ENCODE measurements around the gene PPP1R13B.

The PPP1R13B gene

DNA sequence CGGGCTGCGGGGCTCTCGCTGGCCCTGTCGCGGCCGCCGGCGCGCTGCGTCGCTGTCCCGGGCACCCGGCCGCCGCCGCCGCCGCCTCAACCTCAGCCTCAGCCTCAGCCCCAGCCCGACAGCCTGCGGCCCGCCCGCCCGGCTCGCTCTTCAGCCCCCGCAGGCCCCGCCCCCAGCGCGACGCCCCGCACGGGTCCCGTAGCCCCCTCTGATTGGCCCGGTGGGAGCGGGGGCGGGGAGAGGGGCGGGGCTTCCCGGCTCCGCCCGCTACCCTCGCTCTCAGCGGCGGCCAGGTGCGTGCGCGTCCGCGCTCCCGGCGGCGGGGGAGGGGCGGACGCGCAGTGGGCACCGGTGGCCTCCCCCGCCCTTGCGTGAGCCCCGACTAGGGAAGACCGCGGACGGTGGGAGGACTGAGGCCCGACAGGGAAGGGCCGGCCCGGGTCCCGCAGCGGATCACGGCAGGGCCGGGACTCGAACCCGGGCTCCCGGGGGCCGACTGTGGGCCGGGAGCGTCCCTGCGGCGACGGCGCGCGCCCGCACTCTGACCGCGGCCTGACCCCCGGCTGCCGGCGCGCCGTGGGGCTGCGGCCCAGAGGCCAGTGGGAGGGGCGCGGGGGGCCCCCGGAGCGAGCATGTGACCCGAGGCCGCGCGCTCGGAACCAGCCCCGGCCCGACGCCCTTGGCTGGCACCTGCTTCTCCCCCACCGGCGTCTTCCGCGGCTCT lies at the start of gene PPP1R13B:
Gene PPP1R13B (minus strand): TSS at position 125 of the 724 bp plus-strand sequence. CDS start 268 bp downstream, outside the sequence.
- H3K4me3 ChIP-seq (ENCODE audit: low read length in 2 of 2): peak within 1 kb of the TSS; percentile 86 to 93
- H3K27me3 ChIP-seq (ENCODE audit: control insufficient read depth in 2 of 2, insufficient read depth in 2 of 2, low read length in 2 of 2): no peaks in the 10 kb centered on the region
- H3K27ac ChIP-seq (ENCODE audit: low read depth in 2 of 2, low read length in 2 of 2): peak within 1 kb of the TSS; percentile 75 to 78
- H3K36me3 ChIP-seq (ENCODE audit: control insufficient read depth in 2 of 2, insufficient read depth in 2 of 2, low read length in 2 of 2): no peaks in the 10 kb centered on the region
- no peaks in the 10 kb centered on the region for H3K9me3 ChIP-seq (ENCODE audit: control insufficient read depth in 2 of 2, low read length in 2 of 2)
- H3K4me1 ChIP-seq (ENCODE audit: control insufficient read depth in 2 of 2, insufficient read depth in 2 of 2, low read length in 2 of 2): peaks cover 5 to 22% of the 10 kb centered on the region in 2 donors
- peak within 1 kb of the TSS; percentile 77 to 80 for H3K9ac ChIP-seq (ENCODE audit: low read depth in 1 of 2, low read length in 2 of 2)

- Histone ChIP-seq H3K36me3 (ENCODE audit: control insufficient read depth in 2 of 2, insufficient read depth in 2 of 2, low read length in 2 of 2) (no peaks in the 10 kb centered on the region), H3K9ac (ENCODE audit: low read depth in 1 of 2, low read length in 2 of 2) (peak overlapping the region; percentile 43 to 55), H3K9me3 (ENCODE audit: control insufficient read depth in 2 of 2, low read length in 2 of 2) (no peaks in the 10 kb centered on the region), H3K27me3 (ENCODE audit: control insufficient read depth in 2 of 2, insufficient read depth in 2 of 2, low read length in 2 of 2) (no peaks in the 10 kb centered on the region), H3K4me3 (ENCODE audit: low read length in 2 of 2) (peak overlapping the region; percentile 32 to 46), H3K27ac (ENCODE audit: low read depth in 2 of 2, low read length in 2 of 2) (peak overlapping the region; percentile 84 to 93), H3K4me1 (ENCODE audit: control insufficient read depth in 2 of 2, insufficient read depth in 2 of 2, low read length in 2 of 2) (peaks cover 38 to 56% of the 10 kb centered on the region in 2 donors)
These were observed 49.2 kb upstream of the PPP1R13B start for GRCh38 chr14:103896578-103896977.

DNA sequence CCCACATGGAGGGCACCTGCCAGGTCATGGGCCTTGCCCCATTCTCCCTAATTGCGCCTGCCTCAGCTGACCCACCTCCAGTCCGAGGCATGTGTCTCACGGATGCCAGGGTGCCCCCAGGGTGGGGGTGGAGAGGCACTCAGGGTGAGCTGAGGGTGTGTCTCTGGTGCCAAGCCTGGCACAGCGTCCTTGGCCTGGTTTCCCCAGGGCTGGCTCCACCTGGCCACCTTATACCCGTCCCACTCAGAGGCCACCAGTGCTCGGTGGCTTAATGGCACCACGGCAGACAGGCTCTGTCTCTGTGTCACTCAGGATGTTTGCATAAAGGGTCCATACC lies 47.3 kb upstream of the PPP1R13B start:
- Histone ChIP-seq H3K9ac (ENCODE audit: low read depth in 1 of 2, low read length in 2 of 2) (peak overlapping the region in 1 of 2 donors; percentile 33), H3K27ac (ENCODE audit: low read depth in 2 of 2, low read length in 2 of 2) (peak overlapping the region; percentile 68 to 77), H3K27me3 (ENCODE audit: control insufficient read depth in 2 of 2, insufficient read depth in 2 of 2, low read length in 2 of 2) (no peaks in the 10 kb centered on the region), H3K4me3 (ENCODE audit: low read length in 2 of 2) (no peak overlapping the region), H3K36me3 (ENCODE audit: control insufficient read depth in 2 of 2, insufficient read depth in 2 of 2, low read length in 2 of 2) (no peaks in the 10 kb centered on the region), H3K4me1 (ENCODE audit: control insufficient read depth in 2 of 2, insufficient read depth in 2 of 2, low read length in 2 of 2) (peaks cover 49 to 73% of the 10 kb centered on the region in 2 donors), H3K9me3 (ENCODE audit: control insufficient read depth in 2 of 2, low read length in 2 of 2) (no peaks in the 10 kb centered on the region)

GRCh38 chr14:103894034-103894722 lies 46.8 kb upstream of the PPP1R13B start:
- no peaks in the 10 kb centered on the region for H3K27me3 ChIP-seq (ENCODE audit: control insufficient read depth in 2 of 2, insufficient read depth in 2 of 2, low read length in 2 of 2)
- no peaks in the 10 kb centered on the region for H3K9me3 ChIP-seq (ENCODE audit: control insufficient read depth in 2 of 2, low read length in 2 of 2)
- H3K27ac ChIP-seq (ENCODE audit: low read depth in 2 of 2, low read length in 2 of 2): peak overlapping the region; percentile 68 to 77
- no peaks in the 10 kb centered on the region for H3K36me3 ChIP-seq (ENCODE audit: control insufficient read depth in 2 of 2, insufficient read depth in 2 of 2, low read length in 2 of 2)
- H3K4me3 ChIP-seq (ENCODE audit: low read length in 2 of 2): no peak overlapping the region
- peak overlapping the region in 1 of 2 donors; percentile 33 for H3K9ac ChIP-seq (ENCODE audit: low read depth in 1 of 2, low read length in 2 of 2)
- H3K4me1 ChIP-seq (ENCODE audit: control insufficient read depth in 2 of 2, insufficient read depth in 2 of 2, low read length in 2 of 2): peaks cover 55 to 74% of the 10 kb centered on the region in 2 donors

DNA sequence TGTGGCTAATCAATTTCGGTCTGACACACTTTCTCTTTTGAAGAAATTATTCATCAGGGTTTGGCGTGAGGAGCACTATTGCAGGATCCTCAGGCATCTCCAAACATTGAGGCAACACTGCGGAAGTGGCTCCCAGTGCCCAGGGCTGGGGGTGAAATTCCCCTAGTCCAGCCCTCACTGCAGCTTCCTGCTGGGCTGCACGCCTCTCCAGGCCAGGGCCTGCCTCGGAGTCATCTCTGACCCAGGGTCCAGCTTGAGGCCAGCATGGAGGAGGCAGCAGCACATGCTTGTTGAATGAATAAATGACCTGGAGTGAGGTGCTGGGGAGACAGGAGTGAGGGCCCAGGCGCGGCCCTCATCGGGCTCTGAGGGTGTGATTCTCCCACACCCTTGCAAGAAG lies 44.9 kb upstream of the PPP1R13B start:
- Histone ChIP-seq H3K4me1 (ENCODE audit: control insufficient read depth in 2 of 2, insufficient read depth in 2 of 2, low read length in 2 of 2) (peaks cover 55 to 73% of the 10 kb centered on the region in 2 donors), H3K9ac (ENCODE audit: low read depth in 1 of 2, low read length in 2 of 2) (no peak overlapping the region), H3K9me3 (ENCODE audit: control insufficient read depth in 2 of 2, low read length in 2 of 2) (no peaks in the 10 kb centered on the region), H3K4me3 (ENCODE audit: low read length in 2 of 2) (no peak overlapping the region), H3K27ac (ENCODE audit: low read depth in 2 of 2, low read length in 2 of 2) (no peak overlapping the region), H3K36me3 (ENCODE audit: control insufficient read depth in 2 of 2, insufficient read depth in 2 of 2, low read length in 2 of 2) (no peaks in the 10 kb centered on the region), H3K27me3 (ENCODE audit: control insufficient read depth in 2 of 2, insufficient read depth in 2 of 2, low read length in 2 of 2) (no peaks in the 10 kb centered on the region)

GRCh38 chr14:103891667-103892215 lies 44.4 kb upstream of the PPP1R13B start:
- H3K4me1 ChIP-seq (ENCODE audit: control insufficient read depth in 2 of 2, insufficient read depth in 2 of 2, low read length in 2 of 2): peaks cover 52 to 71% of the 10 kb centered on the region in 2 donors
- peak overlapping the region in 1 of 2 donors; percentile 26 for H3K9ac ChIP-seq (ENCODE audit: low read depth in 1 of 2, low read length in 2 of 2)
- H3K27me3 ChIP-seq (ENCODE audit: control insufficient read depth in 2 of 2, insufficient read depth in 2 of 2, low read length in 2 of 2): no peaks in the 10 kb centered on the region
- no peaks in the 10 kb centered on the region for H3K36me3 ChIP-seq (ENCODE audit: control insufficient read depth in 2 of 2, insufficient read depth in 2 of 2, low read length in 2 of 2)
- H3K9me3 ChIP-seq (ENCODE audit: control insufficient read depth in 2 of 2, low read length in 2 of 2): no peaks in the 10 kb centered on the region
- no peak overlapping the region for H3K27ac ChIP-seq (ENCODE audit: low read depth in 2 of 2, low read length in 2 of 2)
- no peak overlapping the region for H3K4me3 ChIP-seq (ENCODE audit: low read length in 2 of 2)

- H3K4me3 ChIP-seq (ENCODE audit: low read length in 2 of 2): no peak overlapping the region
These were observed 43.7 kb upstream of the PPP1R13B start for GRCh38 chr14:103890821-103891666.

DNA sequence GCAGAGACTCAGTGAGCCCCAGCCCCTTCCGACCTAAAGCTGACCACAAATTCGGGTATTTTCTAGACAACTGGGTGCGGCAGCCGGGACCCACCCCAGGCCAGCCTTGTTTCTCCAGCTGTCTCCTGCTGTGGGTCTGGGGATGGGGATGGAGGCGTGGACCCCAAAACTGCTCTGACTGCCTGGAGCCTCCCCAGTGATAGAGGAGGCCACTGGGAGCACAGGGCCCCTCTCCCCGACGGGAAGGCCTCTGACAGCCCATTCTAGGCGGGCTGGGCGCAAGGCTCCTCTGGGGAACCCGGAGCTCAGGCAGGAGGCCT lies 42.6 kb upstream of the PPP1R13B start:
- peak overlapping the region in 1 of 2 donors; percentile 65 for H3K9ac ChIP-seq (ENCODE audit: low read depth in 1 of 2, low read length in 2 of 2)
- peak overlapping the region; percentile 90 to 99 for H3K27ac ChIP-seq (ENCODE audit: low read depth in 2 of 2, low read length in 2 of 2)
- no peaks in the 10 kb centered on the region for H3K9me3 ChIP-seq (ENCODE audit: control insufficient read depth in 2 of 2, low read length in 2 of 2)
- H3K36me3 ChIP-seq (ENCODE audit: control insufficient read depth in 2 of 2, insufficient read depth in 2 of 2, low read length in 2 of 2): no peaks in the 10 kb centered on the region
- H3K4me1 ChIP-seq (ENCODE audit: control insufficient read depth in 2 of 2, insufficient read depth in 2 of 2, low read length in 2 of 2): peaks cover 45 to 58% of the 10 kb centered on the region in 2 donors
- no peaks in the 10 kb centered on the region for H3K27me3 ChIP-seq (ENCODE audit: control insufficient read depth in 2 of 2, insufficient read depth in 2 of 2, low read length in 2 of 2)
- no peak overlapping the region for H3K4me3 ChIP-seq (ENCODE audit: low read length in 2 of 2)

More at GRCh38 chr14:103890821-103891666, 43.7 kb upstream of the PPP1R13B start:
- Histone ChIP-seq H3K9ac (ENCODE audit: low read depth in 1 of 2, low read length in 2 of 2) (peak overlapping the region in 1 of 2 donors; percentile 26), H3K27ac (ENCODE audit: low read depth in 2 of 2, low read length in 2 of 2) (no peak overlapping the region), H3K4me1 (ENCODE audit: control insufficient read depth in 2 of 2, insufficient read depth in 2 of 2, low read length in 2 of 2) (peaks cover 48 to 64% of the 10 kb centered on the region in 2 donors), H3K9me3 (ENCODE audit: control insufficient read depth in 2 of 2, low read length in 2 of 2) (no peaks in the 10 kb centered on the region), H3K36me3 (ENCODE audit: control insufficient read depth in 2 of 2, insufficient read depth in 2 of 2, low read length in 2 of 2) (no peaks in the 10 kb centered on the region), H3K27me3 (ENCODE audit: control insufficient read depth in 2 of 2, insufficient read depth in 2 of 2, low read length in 2 of 2) (no peaks in the 10 kb centered on the region)

DNA sequence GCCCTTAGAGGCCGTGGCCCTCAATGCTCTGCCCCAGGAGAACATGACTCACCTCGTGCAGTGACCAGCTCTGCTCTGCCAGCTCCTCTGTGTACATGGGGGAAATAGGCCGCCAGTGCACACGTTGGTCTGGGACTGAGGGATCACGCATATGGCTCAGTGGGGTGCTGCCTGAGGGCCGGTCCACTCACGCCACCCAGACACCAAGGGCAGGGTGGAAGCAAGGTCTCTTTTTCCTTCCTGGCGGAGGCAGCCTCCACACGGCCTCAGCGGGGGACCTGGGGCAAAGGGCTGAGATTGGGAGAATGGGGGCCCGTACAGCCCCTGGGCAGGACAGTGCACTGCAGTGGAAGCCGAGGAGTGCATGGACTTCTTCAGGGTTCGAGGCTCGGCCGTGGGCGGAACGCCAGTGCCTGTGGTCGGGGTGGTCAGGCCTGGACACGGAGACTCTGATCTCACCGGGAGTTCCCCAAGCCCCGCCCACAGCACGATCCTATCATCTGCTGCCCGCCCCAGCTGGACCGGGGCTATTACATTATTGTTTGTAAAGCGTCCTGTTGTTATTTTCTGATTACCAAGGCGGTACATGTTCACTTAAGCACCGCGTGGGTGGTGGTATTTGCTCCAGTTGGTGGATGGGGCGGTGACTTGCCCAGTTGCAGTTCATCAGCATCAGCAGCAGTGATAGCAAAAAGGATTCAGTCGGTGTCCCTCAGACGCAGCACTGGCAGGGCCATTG lies 42.1 kb upstream of the PPP1R13B start:
- no peaks in the 10 kb centered on the region for H3K27me3 ChIP-seq (ENCODE audit: control insufficient read depth in 2 of 2, insufficient read depth in 2 of 2, low read length in 2 of 2)
- peak overlapping the region; percentile 90 to 99 for H3K27ac ChIP-seq (ENCODE audit: low read depth in 2 of 2, low read length in 2 of 2)
- H3K4me3 ChIP-seq (ENCODE audit: low read length in 2 of 2): peak overlapping the region in 1 of 2 donors; percentile 5
- peak overlapping the region in 1 of 2 donors; percentile 65 for H3K9ac ChIP-seq (ENCODE audit: low read depth in 1 of 2, low read length in 2 of 2)
- no peaks in the 10 kb centered on the region for H3K9me3 ChIP-seq (ENCODE audit: control insufficient read depth in 2 of 2, low read length in 2 of 2)
- H3K4me1 ChIP-seq (ENCODE audit: control insufficient read depth in 2 of 2, insufficient read depth in 2 of 2, low read length in 2 of 2): peaks cover 39 to 53% of the 10 kb centered on the region in 2 donors
- no peaks in the 10 kb centered on the region for H3K36me3 ChIP-seq (ENCODE audit: control insufficient read depth in 2 of 2, insufficient read depth in 2 of 2, low read length in 2 of 2)
